CD4-positive, alpha-beta T cell treated with Interferon alpha-2 for 1 hour (primary cell): ENCODE data around the gene PITPNC1.
"Not testable (repeated sequence)": the region's sequence is repeated elsewhere in the genome, so short reads cannot be mapped to it uniquely, and the experiment has no call there.

Experiments
- DNase-seq, 2 donors: peaks; one replicate each; pipeline ENCODE4 v3.0.0-alpha.2; 2020 to 2022

PITPNC1 gene

DNA sequence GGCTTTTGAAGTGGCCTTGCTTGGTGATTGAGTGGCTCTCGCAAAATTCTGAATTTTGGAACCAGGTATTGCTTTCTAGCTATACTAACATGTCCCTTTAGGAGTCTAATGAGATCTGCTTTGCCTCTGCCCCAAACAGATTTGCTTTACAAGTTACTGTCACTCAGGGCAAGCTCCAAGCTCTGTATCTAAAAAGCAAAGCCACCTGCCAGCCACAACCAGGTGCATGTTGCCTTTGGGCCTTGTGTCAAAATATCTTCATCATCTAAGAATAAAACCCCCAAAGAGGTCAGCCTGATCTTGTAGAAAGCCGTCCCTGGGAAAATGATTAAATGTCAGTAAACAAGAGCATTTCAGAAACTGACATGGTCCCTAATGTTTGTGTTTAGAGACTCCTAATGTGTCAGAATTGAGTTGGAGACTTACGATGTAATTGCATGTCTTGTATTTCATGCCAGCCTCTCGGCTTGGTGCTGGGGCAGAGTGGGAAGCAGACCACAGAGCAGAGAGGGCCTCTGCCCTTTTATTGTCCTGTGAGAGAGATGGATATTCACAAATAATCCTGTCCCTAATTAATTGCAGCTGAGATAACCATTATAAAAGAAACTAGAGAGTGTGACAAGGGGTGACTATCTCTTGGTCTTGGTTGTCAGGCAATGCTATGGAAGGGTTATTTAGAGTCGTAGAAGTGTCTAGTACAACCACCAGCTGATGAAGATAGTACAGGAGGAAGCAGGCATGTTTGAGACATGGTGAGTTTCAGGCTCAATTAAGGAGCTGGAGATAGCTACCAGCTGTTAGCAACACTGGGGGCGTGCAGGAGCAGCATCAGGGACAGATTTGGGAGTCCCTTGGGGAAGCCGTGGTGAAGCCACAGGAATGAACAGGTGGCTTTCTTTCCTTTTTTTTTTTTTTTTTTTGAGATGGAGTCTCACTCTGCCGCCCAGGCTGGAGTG lies 90.7 kb downstream of the PITPNC1 start:
- no peak for DNase-seq

DNA sequence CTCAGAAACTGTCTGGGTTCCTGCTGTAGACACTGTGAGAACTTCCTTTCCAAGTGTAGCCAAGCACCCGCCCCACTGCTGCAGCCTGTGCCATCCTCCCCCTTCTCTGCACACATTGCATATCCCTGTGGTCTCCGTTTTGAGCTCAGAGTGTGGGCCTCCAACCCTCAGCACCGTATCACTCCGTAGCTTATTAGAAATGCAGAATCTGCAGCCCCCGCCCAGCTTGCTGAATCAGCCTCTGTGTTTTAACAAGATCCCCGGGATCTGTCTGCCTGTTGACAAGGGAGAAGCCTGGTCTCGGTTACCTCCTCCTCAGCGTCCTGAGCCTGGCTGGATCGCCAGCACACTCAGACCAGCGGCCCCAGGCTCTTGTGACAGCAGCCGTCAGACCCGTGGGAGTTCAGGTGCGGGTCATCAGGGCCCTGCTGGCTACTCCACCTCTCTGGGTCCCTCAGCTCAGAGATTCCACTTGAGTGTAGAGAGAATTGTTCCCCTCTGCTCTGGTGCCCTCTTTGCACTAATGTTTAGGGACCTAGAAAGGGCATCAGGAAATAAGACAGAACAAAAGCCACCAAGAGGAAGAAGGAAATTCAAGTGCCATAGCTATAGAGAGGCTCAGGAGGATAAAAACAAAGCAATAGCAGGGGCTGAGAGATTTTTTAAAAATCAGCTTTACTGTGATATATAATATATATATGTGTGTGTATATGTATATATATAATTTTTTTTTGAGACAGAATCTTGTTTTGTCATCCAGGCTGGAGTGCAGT lies 92.3 kb downstream of the PITPNC1 start:
- DNase-seq: no peak

DNA sequence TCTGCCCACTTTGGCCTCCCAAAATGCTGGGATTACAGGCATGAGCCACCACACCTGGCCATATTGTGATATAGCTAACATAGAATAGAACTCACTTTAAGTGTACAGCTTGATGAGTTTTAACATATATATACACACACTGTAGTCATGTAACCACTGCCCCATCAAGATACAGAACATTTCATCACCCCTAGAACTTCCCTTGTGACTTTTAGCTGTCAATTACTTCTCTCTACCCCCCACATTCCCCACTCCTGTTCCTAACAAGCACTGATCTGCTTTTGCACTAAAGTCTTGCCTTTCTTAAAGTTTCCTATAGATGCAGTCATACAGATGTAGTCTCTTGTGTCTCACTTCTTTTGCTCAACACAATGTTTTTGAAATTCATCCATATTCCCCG lies 93.1 kb downstream of the PITPNC1 start:
- no peak for DNase-seq

DNA sequence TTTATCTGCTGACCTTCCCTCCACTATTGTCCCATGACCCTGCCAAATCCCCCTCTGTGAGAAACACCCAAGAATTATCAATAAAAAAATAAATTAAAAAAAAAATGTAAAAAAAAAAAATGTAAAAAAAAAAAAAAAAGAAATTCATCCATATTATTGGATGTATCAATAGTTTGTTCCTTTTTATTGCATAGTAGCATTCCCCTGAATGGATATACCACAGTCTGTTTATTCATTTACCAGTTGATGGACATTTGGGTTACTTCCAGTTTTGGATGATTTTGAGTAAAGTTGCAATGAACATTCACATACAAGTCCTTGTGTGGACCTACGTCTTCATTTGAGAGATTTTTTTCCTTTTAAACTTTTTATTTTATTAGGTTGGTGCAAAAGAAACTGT lies 94.0 kb downstream of the PITPNC1 start:
- DNase-seq: no peak

DNA sequence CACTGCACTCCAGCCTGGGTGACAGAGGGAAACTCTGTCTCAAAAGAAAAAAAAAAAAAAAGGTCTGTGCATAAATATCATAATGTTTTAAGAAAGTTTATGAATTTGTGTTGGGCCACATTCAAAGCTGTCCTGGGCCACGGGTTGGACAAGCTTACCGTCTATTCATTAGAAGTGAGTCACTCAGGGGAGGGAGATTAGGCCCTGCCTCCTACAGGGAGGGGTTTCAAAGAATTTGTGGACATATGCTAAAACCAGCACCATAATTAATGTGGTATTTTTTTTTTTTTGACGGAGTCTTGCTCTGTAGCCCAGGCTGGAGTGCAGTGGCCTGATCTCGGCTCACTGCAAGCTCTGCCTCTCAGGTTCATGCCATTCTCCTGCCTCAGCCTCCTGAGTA lies 95.5 kb downstream of the PITPNC1 start:
- DNase-seq: not testable (repeated sequence)

DNA sequence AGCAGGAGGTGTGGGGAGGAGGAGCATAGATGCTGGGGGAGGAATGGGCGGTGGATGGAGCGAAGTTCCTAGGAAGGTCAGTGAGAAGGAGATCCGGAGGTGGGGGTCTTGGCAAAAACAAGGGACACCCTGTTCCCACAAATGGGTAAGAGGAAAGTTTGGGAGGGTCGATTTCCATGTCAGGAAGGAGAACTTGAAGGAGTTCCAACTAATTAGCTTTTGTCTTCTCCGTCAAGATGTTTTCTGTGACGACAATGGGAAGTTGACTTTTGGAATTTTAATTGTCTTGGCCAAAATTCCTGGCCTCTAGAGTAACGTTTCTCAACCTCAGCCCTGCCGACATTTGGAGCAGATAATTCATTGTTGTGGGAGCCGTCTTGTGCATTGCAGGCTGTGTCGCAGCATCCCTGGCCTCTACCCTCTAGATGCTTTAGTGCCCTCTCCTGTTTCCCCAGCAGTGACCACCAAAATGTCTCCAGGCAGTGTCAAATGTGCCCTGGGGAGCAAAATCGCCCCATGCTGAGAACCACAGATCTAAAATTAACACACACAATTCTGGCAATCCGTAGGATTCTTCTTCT lies 97.1 kb downstream of the PITPNC1 start:
- DNase-seq: no peak

DNA sequence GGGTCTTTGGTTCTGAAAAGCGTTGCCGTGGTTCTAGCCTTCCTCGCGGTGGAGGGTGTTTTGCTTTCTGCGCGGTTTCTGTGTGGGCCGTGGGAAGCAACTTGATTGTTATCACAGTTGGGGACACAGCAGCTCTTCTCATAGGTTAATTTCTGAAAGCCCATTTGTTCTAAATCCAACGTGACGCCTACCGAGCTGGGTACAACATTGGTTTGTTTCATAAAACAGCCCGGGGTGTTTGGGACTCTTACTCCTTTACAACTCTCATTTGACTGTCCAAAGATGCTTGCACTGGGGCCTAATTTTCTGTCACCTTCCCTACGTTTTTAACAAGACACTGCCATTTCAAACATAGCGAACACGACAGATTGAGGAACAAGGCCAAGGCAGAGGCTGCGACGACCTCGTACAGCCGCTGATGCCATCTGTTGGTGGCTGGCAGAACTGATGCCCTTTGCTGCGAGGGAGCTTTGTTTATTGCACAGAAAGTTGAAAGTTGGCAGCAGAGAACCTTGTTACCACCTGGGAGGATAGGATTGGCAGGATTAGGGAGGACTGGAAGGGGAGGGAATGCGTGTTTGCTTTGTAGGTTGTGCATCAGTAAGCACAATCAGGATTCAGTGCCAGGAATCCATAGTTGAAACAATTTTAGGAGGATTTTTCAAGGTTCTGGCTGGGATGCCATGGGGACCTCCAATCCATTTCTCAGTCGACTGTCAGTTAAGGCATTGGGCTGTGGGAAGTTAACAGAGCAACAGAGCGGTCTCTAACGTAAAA lies 98.3 kb downstream of the PITPNC1 start:
- DNase-seq: peak; percentile 84 to 89

DNA sequence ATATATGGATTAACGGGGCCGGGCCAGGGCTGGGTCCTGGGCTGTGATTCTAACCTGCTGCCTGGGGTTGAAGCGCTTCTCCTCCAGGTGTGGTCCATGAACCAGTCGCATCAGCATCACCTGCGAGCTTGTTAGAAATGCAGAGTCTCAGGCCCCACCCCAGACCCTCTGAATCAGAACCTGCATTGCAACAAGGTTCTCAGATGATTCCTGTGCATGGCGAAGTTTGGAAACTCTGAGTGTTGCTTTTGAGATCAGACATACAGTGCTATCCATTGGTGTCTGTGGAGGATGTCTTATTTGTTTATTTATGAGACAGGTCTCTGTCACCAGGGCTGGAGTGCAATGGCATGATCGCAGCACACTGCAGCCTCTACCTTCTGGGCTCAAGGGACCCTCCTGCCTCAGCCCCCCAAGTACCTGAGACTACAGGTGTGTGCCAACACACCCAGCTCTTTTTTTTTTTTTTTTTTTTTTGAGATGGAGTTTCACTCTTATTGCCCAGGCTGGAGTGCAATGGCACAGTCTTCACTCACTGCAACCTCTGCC lies 99.8 kb downstream of the PITPNC1 start:
- no peak for DNase-seq

DNA sequence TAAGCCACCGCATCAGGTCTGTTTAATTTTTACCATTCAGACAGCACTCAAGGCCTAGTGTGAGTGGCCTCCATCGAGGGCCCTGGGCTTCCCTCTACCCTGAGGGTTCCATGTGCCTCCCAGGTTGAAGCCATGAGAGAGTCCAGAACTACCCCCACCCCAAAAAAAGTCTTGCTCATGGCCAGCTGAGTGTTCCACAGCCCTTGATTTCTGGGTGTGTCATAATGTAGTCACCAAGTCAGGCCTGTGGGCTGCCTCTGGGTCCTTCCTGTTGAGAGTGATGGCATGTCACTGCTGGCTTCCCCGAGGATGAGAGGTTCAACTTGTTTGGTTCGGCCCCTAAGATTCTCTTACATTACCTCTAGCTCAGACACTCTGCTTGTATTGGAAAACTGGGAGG lies 100.6 kb downstream of the PITPNC1 start:
- peak; percentile 43 to 49 for DNase-seq

DNA sequence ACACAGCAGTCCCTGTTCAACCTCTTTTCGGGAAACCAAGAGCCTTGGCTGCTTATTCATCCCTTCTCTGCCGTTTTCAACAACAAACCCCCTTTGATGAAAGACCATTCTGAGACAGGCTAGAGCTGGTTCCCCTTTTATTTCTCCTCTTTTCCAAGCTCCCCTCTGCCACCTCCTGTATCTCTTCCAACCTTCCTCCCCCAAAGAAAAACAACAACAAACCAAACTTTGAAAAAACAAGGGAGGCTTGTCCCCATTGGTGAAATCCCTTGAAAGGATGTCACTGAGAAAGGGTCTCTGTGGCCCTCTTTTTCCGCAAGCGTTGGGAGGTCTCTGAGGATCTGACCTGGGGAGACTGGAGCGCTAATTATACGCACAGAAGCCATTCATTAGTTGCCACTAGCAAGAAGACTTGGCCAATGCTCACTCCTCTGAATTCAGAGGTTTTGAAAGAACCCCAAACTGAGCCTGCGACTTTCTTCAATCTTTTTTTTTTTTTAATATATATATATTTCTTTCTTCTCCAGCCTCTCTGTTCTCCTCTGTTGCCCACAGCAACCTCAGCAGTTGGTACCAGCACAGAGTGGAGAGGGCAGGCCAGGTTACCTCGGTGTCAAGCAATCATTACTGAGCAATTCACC lies 101.4 kb downstream of the PITPNC1 start:
- DNase-seq: peak; percentile 35 to 42

DNA sequence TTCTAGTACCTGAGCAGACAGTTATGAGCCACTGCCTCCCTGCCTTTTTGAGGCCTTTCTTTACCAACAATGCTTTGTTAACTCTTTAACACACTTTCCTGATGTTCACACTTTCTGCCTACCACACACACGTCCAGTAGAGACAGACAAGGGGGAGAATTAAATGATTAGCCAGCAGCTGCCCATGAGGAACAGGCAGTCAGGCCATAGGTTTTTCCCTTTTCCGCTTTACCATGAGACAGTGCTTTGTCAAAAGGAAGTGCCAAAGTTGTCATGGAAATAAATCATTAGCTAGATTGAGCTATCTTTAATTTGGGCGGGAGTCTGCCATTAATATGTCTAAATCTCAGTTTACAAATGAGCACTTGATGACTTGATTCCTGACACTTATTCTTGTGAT lies 102.1 kb downstream of the PITPNC1 start:
- DNase-seq: no peak

DNA sequence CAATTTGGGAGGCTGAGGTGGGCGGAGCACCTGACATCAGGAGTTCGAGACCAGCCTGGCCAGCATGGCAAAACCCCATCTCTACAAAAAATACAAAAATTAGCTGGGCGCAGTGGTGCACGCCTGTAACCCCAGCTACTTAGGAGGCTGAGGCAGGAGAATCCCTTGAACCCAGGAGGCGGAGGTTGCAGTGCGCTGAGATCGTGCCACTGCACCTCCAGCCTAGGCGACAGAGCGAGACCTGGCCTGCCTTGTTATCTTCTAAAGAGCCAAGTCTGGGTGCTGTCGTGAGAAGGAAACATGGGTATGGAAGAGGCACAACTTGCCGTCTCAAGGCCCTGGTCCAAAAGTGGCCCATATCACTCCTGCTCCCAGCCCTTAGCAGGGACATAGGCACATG lies 103.9 kb downstream of the PITPNC1 start:
- DNase-seq: not testable (repeated sequence)

DNA sequence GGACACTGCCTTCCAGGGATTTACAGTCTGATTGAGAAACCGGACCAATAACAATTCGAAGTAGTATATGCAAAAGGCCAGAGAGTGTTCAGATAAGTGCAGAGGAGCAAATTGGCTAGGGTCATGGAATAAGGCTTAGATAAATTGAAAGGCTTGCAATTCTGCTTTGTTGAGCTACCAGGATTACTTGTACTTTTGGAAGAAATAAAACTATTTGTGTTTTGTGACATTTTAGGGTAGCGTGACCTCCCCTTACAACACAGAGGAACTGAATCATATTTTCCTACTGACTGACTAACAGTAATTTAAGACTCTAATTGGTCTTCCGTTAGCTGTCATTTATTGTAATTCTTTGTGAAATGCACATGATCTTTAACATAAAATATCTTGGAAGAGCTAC lies 104.7 kb downstream of the PITPNC1 start:
- DNase-seq: no peak

DNA sequence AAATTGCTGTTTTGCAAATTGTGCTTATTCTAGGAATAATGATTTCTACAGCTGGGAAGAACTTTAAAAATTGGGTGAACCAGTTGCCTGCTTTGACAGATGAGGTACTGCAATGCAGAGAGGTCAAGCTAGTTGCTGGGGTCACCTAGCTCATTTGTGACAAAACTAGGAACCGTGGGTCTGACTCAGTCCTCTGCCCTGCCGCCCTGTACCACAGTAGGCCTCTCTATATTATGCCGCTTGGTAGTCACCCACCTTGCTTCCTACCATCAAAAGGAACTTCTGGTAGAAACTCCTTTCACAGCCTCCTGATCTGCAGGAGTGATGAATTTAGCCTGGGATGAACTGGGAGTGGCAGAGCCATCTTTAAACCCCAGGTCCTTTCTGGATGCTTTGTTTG lies 105.7 kb downstream of the PITPNC1 start:
- DNase-seq: no peak

DNA sequence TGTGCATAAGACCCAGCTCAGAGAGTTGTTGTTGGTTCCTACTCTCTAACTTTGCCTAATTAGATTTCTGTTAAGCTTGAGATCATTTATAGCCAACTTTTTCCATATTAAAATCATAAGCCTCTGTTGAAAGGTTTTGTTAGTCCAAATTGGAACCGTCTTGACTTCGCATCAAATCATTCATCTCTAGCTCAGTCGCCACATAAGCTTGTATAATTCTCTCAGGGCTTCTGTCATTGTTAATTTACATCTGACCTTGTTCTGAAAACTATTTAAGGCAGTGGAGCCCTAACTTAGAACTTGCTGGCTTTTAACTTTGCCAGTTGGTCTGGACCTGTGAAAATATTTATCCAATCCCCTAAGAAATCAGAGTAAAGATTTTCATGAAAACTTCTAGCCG lies 107.2 kb downstream of the PITPNC1 start:
- no peak for DNase-seq

DNA sequence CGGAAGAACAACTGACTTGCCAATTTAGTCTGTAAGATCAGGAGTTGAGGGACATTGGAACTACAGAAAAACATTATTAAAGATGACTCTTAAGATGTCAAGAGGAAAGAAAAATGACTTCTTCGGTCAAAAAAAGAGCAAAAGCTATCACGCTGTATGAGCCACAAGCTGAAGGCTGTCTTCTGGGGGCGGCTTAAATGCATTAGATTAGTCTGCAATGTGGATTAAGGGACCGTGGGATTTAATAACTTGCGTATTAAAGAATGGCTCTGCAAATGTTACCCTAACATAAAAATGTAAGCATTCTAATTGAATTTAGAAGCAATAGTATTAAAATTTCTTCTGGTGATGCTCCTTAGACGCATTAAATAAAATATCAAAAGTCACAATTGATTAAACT lies 108.6 kb downstream of the PITPNC1 start:
- no peak for DNase-seq

DNA sequence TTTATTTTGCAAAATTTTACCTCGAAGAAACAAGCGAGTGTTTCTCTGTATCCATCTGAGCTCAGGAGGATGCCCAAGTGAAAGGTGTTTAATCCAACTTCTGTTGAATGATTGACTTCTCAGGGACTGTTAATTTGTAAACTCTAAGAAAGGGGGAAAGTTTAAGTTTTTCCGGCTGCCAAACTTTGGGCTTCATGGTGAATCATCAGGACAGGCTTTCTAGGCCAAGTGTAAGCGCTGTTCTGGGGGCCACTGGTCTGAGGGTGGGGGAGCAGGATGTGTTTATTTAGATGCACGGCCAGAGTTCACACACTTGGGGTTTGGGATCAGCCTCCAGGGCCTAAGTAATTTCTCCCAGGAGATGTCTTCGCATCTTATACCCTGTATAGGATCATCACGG lies 110.4 kb downstream of the PITPNC1 start:
- DNase-seq: no peak

DNA sequence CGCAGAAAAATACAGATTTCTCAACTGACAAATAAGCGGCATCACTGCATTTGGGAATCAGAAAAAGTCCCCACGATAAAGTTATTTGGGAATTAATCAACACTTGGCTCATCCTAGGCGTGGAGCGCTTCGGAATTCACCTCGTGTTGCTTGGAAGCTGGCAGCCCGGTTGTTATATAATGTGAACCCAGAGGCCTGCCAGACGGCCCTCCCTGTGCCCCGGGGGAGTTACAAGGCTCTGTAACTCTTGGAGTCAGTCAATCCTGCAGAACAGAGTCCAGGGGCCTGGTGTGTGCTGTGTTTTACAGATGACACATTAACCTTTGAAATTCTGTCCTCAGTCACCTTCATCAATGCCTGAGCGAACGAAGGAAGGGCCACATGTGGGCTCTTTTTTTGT lies 111.1 kb downstream of the PITPNC1 start:
- DNase-seq: no peak

DNA sequence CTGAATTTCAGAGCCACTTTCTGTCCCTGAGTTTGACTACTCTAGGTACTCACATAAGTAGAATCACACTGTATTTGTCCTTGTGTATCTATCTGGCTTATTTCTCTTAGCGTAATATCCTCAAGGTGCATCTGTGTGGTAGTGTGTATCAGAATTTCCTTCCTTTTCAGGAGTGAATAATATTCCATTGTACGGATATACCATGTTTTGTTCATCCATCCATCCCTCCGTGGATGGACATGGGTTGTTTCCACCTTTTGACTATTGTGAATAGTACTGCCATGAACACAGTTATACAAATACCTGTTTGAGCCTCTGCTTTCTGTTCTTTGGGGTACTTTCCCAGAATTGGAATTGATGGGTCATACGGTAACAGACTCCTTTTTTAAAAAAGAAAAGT lies 111.7 kb downstream of the PITPNC1 start:
- DNase-seq: no peak

DNA sequence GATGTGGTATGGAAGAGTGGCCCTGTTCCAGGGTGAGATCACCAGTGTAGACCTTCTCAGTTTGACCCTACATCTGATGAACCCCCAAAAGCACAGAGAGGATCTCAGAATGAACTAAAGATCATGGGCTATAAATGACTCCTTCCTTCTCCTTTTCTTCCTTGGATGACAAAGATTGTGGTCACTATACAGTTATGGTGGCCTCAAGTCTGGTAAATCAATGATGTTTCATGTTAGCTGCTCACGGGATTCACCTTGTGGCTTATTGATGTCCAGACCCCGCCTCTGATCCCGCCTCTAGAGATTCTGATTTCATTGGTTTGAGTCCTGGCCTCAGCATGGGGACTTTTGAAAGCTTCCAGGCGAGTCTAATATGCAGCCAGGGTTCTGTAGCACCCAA lies 112.2 kb downstream of the PITPNC1 start:
- DNase-seq: no peak

DNA sequence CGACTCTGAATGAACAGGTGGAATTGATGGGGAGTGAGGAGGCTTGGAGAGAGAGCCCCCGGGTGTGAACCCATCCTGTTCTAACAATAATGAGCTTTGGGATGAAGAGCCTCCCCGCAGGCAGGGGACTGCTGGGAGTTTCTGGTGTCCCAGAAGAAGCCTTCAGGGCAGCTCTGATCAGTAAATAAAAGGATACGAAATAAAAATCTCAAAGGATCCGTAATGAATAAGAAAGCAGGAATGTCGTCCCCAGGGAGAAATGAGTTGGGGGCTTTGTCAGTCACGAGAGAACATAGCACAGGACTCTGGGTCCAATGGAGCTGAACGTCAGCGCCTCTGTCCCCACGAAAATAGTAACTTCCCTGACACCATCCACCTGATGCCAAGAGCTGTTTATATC lies 113.4 kb downstream of the PITPNC1 start:
- DNase-seq: no peak
